Measurements from ENCODE around the gene LARGE2.

GRCh38 chr11:45960387-45961095 is 38.1 kb downstream of the LARGE2 start:
- no peak for TF ChIP-seq ZNF33B (CRISPR knock-in tag; IDR thresholded peaks at IDR 0.05)
- TF ChIP-seq ASH2L (IDR thresholded peaks at IDR 0.05; ENCODE audit: insufficient read length, low read depth, low read length) = no peak
- no peak for TF ChIP-seq ZBTB7A (CRISPR knock-in tag; IDR thresholded peaks at IDR 0.05)
- TF ChIP-seq JUNB (CRISPR knock-in tag; IDR thresholded peaks at IDR 0.05; ENCODE audit: borderline replicate concordance) = no peak
- TF ChIP-seq MAFK (conservative IDR thresholded peaks at IDR 0.05 in 1 of 2, IDR thresholded peaks at IDR 0.05 in 1 of 2; ENCODE audit: low read length in 2 of 2) = no peak
- no peak for TF ChIP-seq MYC (CRISPR knock-in tag; IDR thresholded peaks at IDR 0.05; ENCODE audit: borderline replicate concordance)
- no peak for TF ChIP-seq MAX (IDR thresholded peaks at IDR 0.05)
- TF ChIP-seq BRCA1 (CRISPR knock-in tag; IDR thresholded peaks at IDR 0.05) = no peak

Data from HepG2 (cell line).